Activated naive CD4-positive, alpha-beta T cell treated with anti-CD3 and anti-CD28 coated beads, Interleukin-2, amount 50 U/mL, for 16 hours (primary cell): Measurements from ENCODE around the gene DIP2C.
A peak's percentile ranks its signal among the peaks of the same experiment; 100 is the strongest.
"Not testable (repeated sequence)": the region's sequence is repeated elsewhere in the genome, so short reads cannot be mapped to it uniquely, and the experiment has no call there.

Experiments
- DNase-seq: peaks from one replicate; pipeline ENCODE4 v3.0.0-alpha.2; 2020

Gene DIP2C

DNA sequence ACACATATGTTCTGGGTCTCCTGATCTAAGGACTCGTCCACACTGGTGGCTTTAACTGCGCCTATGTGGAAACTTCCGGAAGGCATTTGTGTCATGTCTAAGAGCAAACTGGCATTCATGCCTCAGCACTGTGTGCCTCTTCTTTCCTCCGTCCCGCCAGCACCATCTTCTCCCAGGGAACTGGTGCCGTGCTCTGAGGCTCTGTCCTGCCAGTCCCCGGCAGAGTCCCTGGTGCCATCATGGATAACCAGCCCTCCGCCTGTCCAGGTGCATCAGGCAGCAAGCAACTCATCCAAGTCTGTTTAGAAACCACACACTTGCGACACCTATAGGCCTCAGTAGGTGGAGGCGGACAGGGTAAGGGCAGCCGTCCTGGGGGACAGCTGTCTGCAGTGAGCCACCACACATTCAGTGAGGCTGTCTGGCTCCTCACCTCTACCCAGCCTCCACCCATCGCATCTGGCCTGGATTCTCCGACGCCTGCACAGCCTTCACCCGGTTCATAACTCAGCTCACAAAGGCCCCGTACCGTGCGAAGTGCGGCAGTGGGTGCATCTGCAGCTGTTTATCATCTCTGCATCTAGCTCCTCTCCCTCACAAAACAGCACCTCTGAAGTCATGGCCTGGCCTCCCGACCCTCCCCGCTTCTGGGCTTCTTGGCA, 162.7 kb downstream of the DIP2C start:
- DNase-seq: no peak

DNA sequence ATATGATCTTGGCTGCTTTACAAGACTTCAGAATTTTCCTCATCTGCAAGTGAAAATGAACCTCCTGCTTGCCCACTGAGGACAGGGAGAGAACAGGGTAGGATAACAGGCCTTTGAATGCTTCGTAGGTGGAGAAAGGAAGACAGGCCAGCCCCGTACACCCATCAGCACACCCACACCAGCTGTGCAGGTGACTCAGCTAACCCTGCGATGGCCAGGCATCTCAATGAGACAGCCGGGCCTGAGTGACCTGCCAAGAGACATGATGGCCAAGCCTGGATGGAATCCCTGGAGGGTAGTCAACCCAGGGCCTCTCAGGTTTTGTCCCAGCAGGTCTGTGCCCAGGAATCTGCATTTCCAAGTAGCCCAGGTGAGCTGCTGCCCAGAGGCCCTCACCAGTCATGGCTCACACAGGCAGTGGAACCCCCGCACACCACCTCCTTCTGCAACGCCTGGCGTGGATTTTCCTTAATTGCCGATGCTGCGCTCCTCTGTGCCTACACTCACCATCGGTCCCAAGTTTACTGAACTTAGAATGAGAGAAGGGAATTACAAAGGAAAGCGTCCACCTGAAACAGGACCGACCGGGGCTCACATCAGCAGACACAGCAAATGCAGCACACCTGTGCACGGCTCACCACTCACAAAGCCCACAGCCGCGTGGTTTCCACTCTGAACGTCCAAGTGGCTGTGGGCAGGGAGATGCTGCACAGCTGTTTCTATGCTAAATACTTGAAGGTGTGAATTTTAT, 163.7 kb downstream of the DIP2C start:
- no peak for DNase-seq

DNA sequence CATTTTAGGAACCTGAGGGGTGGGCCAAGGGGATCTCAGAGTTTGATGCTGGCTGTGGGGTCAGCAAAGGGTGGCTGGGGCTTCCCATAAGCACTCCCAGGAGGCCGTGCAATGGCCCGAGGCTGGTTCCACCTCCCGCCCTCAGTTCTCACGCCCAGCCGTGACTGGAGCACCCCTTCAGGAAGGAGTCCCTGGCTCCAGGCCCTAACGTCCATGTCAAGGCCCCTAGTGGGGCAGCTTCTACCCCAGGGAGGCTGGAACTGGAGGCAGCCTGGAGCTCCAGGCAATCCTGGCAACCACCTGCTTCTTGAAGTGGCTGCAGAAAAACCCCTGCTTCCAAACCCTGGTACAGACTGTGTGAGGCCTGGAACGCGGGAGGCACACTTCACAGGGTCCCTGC, 165.5 kb downstream of the DIP2C start:
- no peak for DNase-seq

DNA sequence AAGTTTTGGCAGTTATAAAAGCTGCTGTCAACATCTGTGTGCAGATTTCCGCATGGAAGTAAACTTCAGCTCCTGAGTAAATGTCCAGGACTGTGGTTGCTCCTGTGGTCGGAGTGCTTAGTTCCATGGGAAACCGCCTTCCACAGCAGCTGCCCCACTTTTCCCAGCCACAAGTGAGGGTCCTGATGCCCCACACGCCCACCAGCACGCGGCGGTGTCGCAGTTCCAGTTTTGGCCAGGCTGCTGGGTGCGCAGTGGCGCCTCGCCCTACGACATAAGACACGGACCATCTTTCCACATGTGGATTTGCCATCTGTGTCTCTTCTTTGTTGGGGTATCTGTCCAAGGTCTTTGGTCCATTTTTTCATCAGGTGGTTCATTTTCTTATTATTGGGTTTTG, 167.1 kb downstream of the DIP2C start:
- DNase-seq: no peak

DNA sequence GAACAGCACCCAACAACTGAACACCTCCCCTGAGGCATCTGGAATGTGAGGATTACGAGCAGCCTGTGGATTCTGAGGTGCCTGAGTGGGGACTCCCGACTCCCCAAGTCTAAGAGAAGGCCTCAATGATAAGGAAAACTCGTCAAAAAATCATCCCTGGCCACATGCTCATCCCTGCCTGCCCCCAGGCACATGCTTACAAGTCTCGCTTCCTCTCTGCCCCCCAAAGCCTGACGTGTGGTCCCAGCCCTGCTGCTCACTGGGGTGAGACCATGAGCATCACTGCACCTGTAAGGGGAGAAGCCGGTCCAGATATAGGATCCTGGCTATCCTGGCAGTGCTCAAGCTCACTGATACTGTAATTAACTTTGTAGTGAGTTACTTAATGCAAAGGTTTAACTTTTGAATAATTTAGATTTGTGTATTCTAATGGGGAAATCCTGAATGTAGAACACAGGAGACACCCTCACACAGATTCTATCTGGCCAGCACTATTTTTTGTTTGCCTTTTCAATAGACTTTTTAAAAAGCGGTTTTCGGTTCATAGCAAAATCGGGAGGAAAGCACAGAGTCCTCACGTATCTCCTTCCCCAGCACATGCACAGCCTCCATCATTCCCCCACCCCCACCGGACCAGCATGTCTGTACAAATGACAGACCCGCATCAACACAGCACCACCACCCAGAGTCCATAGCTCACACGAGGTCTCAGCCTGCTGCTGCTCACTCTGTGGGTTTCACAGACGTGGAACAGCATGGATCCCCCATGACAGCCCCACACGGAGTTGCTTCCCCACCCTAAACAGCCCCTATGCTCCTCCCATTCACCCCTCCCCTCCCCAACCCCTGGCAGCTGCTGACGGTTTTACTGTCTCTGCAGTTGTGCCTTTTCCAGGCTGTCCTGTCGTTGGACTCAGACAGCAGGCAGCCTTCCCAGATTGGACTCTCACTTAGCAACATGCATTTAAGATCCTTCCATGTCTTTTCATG, 167.9 kb downstream of the DIP2C start:
- no peak for DNase-seq

DNA sequence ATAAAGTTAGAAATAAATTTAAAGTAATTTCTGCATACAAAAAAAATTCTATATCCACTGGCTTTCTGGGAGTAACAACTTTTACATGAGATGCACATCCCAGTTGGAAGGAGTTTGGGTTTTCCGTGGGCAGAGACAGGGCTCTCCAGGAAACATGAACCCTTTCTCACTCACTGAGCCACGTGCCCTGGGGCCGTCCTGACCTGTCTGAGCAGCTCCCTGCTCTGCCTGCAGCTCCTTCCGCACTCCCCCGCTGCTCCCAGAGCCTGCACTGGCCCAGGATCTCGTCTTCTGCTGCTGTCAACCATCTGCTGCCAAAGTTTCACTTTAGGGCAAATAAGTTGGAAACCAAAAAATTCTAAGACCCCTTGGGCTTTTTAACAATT, 169.1 kb downstream of the DIP2C start:
- no peak for DNase-seq

DNA sequence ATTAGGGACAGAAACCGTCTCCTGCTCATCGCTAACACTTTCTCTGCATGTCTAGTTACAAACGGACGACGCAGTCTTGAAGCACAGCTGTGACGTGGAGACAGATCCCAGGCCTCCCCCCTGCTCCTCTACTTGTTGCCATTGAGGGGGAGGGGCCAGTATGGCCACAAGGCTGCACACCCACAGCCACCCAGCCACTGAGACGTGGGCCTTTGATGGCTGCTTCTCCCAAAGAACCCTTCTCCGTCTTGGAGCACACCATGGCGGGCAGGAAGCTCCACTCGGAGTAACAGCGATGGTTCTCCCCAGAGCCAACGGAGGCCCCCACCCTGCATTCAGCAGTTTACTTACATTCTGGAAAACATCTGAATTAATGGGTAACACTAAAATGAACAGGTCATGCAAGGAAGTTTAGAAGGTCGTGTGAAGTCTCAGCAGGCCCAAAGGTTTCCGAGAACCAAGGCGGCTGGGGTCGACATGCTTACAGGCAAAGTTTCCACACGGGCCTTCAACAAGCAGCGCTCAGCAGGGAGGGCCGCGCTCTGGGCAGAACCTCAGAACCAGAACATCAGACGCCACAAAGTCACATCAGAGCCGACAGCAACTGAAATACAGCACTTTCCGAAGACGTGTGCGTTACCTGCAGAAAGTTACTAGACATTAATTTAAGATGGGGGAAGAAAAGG, 169.6 kb downstream of the DIP2C start:
- DNase-seq: no peak

DNA sequence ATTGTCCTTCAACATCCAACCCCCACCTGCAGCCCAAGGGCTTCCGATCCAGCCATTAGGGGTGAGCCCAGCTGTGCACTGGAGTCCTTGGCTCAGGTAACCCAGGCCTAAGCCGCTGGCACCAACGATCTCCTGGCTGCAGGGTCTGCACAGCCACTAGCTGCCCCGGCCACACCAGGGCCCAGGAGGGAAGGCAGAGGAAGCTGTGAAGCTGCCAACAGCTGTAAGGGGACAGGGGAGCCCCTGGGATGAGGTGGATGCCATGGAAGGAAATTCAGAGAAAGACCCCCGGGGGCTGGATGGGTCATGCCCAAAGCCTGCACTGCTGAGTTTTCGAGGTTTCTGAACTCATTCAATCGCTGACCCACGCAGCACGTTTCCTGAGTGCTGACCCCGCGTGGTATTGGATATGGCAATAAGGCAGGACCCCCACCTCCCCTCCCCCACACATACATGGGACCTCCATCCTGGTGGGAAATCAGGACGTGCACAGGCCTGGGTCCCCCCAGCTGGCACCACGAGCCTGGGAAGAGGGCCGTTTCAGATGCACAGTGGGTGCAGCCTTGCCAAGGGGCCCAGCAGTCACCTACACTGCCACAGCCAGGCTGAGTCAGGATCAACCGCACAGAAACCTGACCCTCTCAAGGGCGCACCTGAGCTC, 170.3 kb downstream of the DIP2C start:
- no peak for DNase-seq

DNA sequence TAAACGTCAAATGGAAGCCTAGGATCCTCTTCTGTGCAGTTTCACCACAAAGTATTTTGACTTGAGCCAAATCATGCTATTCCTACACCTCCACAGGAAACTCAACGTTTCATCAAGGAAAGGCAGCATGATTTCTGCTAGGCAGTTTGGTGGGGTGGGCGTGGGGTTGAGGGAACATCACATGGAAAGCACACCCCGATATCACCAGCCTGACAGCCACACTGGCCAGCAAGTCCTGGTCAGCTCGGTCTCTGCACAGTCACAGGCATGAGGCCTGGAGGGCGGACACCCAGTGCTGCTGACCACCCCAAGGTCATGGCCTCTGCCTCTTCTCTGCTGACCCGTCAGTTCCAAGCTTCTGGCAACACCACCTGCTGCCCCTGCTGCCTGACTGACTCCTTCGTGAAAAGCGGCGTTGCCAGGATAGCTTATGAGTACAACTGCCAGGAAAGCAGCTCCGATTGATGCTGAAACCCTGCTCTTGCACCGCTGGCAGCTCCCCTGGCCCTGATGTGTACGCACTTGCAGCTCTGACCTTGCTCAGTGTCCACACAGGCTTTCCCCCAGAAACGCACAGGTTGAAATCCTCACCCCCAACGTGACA, 171.5 kb downstream of the DIP2C start:
- no peak for DNase-seq

DNA sequence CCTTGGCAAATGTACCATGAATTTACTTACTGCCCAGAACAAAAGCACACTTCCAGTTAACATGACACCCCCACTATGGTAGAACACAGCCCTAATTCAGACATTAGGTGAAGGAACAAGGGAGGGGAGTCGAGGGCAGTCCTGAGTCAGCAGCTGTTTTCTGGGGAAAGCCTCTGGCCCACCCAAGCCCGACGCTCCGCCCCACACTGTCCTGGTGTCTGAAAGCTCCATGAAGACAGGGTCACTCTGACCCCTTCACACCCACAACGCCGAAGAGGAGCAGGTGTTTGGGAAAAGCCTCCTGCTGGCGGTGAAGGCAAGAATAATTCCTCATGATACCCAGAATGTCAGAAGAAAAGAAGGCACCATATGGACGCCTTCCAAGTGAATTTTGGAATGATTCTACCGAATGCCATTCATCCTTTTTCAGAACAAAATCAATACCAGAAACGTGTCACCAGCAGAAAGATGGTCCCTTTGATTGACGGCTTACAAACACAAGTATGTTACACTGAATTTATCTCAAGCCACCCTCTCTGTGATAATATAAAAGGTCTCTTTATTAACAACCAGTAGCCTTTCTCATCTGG, 172.1 kb downstream of the DIP2C start:
- DNase-seq: no peak

DNA sequence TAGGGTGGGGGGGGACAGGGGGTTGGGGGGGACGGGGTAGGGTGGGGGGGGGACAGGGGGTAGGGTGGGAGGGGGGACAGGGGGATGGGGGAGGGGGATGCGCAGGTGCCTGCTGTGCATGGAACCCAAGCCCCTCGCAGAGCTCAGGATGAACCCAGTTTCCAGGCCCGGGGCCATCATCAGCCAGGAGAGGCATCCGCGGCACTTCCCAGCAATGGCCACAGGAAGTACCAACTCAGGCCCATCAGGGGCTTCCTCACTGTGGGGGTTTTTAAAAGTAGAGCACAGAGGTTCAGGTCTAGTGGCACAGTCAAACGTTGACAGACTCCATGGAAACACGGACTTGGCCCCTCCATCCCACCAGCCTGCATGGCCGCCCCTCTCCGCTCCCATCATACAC, 172.7 kb downstream of the DIP2C start:
- no peak for DNase-seq

DNA sequence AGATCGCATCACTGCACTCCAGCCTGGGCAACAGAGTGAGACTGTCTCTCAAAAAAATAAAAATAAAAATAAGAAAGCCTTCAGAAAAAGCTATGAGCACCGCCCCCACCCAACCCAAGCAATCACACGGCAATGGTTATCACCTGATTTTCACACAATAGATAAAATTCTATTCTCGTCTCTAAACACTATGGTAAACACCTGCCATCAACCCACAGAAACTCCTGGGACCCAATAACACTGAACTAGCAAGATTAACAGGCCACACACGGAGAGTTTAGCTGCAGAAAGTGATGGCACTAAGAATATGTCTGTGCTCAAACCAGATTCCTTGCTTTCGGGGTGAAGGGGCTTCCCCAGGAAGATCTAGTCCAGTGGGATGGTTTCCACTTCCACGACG, 173.8 kb downstream of the DIP2C start:
- no peak for DNase-seq

DNA sequence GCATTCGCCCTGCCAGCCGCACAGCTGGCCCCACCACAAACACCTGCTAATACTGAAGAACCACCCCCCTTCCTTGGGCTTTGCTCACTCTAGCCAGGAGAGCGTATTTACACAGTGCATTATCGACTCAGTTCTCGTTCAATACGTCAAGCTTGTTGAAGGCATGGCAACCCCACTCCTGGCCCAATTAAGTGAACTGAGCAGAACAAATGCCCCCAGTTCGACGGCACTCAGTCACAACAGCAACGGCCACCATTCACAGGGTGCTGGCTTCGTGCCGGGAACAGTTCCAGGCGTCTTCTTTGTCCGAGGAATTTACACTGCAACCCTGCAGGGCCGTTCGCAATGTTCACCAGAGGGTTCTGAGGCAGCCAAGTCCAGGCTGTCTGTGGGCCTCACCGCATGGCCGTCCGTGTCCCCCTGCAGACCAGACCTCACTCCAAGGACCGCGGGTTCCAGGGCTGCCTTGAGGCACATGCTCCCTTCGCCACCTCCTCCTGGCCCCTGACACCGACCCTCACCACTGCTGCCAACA, 175.3 kb downstream of the DIP2C start:
- DNase-seq: no peak

DNA sequence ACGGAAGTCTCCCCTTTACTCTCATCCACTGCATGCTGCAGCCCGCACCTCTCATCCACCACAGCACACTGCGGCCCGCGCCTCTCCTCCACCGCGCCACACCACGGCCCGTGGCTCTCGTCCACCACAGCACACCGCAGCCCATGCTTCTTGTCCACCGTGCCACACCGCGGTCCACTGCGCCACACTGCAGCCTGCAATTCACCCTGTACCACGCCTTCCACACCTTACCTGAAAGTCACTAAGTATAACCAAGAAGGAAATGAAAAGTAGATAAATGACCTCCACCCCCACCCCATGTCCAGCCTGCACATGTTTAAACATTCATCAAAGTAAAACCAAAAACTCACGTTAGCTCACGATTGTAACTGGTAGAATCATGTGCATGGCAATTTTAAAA, 176.1 kb downstream of the DIP2C start:
- no peak for DNase-seq

DNA sequence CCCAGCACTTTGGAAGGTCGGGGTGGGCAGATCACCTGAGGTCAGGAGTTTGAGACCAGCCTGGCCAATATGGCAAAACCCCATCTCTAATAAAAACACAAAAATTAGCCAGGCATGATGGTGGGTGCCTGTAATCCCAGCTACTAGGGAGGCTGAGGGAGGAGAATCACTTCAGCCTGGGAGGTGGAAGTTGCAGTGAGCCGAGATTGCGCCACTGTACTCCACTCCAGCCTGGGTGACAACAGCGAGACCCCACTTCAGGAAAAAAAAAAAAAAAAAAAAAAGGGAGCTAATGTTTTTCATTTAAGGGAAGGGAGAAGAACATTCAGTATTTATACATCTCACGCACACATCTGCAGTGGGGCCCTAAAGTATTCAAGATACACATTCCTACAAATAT, 176.8 kb downstream of the DIP2C start:
- DNase-seq: not testable (repeated sequence)

DNA sequence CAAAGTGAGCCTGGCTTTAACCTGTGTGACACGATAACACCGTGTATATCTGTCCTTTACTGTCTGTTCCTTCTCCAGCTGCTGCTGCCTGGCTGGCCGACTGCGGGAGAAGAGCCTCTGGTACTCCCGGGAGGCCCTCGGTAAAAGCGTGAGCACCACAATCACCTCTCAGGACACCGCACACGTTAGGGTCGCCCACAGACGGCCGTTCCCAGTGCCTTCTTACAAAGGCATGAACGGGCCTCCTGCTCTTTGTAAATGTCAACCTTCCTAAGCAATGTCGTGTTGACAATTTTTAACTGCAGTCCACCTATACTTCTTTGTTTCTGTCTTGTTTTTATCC, 177.6 kb downstream of the DIP2C start:
- DNase-seq: no peak

DNA sequence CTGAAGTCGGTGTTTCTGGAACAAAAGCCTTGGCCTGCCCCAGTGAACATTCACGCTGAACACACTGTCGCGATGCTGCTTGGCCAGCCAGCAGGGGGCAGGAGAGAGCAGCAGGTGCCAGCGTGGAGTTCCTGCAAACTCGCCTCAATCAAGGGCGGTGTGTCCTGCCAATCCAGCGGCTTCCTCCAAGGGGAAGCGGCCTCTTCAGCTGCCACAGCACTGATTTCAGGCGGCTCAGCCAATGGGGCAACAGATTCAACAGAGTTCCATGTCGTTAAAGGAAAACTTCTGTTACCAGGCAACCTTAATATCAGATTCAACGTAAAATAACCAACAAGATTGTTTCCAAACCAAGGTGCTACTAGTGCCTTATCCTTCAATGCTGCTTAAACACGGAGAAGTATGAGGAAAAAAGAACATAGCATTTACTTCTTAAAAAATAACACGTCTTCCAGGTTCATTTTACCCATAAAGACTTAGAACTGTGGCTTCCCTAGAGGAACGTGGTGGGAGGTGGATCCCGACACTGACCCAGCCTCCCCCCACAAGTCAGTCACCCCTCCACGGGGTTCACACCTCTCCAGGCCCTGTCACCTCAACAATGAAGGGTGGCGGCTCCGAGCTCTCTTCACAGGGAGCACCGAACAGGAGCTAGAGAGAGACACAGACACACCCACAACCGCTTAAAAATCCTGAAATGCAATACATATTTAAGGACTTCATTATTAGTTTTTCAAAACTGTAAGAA, 178.2 kb downstream of the DIP2C start:
- DNase-seq: peak; percentile 83

DNA sequence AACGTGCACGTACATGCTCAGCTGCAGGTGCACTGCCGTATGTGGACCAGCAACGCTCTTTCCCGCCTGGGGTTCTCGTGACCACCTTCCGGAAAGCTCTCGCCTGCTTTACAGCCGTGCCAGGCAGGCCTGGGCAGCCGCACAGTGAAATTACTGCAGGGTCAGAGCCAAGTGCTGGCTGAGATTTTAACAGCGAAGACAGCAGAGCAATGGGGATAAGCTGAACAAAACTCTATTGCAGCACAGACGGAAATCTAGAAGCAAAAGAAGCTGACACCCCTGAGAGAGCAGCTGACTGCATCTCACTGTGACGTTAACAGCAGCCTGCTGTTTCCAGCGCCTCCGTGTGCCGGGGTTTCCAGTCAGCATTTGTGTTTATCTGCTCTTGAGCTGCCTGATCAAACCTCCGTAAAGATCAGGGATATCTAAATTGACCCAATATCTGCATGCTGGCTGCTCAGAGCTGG, 179.0 kb downstream of the DIP2C start:
- DNase-seq: no peak

DNA sequence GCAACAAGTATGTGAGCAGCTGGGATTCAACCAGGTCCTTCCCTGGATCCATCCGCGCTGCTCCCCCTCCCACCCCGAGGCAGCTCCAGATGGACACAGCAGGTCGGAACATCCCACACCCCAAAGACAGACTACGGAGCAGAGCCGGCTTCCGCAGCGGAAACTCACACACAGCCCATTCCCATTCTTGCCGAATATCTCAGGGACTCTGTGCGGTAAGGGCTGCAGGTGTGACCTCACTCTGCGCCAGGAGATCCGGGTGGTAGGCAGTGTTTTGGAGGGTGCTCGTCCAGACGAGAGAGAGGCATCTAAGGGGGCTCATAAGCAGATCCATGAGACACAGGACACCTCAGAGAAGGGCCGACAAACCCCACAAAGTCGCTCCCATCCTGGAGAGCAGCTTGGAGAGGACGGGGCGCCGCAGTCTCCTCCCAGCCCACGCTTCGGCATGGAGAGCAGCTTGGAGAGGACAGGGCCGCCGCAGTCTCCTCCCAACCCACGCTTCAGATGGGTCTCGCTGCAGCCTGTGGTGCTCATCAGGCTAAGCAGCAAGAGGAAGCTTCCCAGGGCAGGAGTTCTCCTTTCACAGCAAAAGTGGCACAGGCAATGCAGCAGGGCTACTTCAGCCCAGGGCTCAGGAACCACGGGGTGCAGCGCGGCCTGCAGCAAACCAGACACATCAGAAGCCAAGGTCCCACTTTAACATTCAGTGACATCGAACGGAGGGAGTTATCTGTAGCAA, 179.9 kb downstream of the DIP2C start:
- no peak for DNase-seq

DNA sequence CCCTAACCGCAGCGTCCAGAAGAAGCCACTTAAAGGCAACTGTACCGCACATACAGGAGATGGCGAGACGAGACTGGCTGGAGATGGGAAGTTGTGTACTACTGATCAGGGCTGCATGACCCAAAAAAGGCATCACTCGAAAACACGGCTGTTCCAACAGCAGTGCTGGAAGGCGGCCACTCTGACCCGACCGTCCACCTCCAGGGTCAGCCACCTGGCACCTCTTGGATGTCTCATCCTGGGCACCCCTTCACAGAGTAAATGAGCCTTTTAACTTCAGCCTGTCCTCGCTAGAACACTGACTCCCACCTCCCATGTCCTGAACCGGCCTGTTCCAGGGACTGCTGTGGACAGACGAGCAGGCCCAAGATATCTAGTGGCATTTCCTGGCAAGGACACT, 180.7 kb downstream of the DIP2C start:
- no peak for DNase-seq
